ENCODE measurements around the gene ZFP1.

- TF ChIP-seq CTCF (IDR thresholded peaks at IDR 0.05; ENCODE audit: poor library complexity): no peak
- TF ChIP-seq EZH2 (IDR thresholded peaks at IDR 0.05; ENCODE audit: borderline replicate concordance): no peak
Measured at GRCh38 chr16:75118943-75119539, 29.3 kb upstream of the ZFP1 start.
